GM12892 (cell line): ENCODE measurements around the gene TFRC.
"Not testable (repeated sequence)": the region's sequence is repeated elsewhere in the genome, so short reads cannot be mapped to it uniquely, and the experiment has no call there.

ENCODE experiments used
- POLR2A ChIP-seq: IDR thresholded peaks from 2 replicates; pipeline ENCODE4 v1.6.1; 2011; ENCODE audit warnings: low read depth, low read length, control low read depth
- POLR2AphosphoS5 ChIP-seq: IDR thresholded peaks from 2 replicates; pipeline ENCODE4 v1.6.1; 2011; ENCODE audit warnings: low read depth, low read length, control low read depth
- TAF1 ChIP-seq: IDR thresholded peaks from 2 replicates; pipeline ENCODE4 v1.6.1; 2011; ENCODE audit warnings: low read depth, mild to moderate bottlenecking, control low read depth, low read length, borderline replicate concordance

GRCh38 chr3:196080101-196080846 is 1.6 kb downstream of the TFRC start:
- not testable (repeated sequence) for TF ChIP-seq POLR2A, POLR2AphosphoS5, TAF1
